Testis (tissue), 2 donors: ENCODE data around the gene TCF12.

Source experiments
- POLR2A ChIP-seq: fragments of 450-650 bp; IDR thresholded peaks from one replicate; pipeline ENCODE4 v1.6.1; 2017; ENCODE audit warnings: antibody characterized with exemption, mild to moderate bottlenecking, moderate library complexity
- TF ChIP-seq, protein P1 (sequence below), 3 experiments: fragments of 450-650 bp in 2 of 3; fragments of 200-600 bp in 1 of 3; sonication (generic) in 1 of 3; IDR thresholded peaks; one replicate each; pipeline ENCODE4 v1.5.1; 2016 to 2019; ENCODE audit warnings: antibody characterized with exemption in 3 of 3, mild to moderate bottlenecking in 2 of 3, moderate library complexity in 1 of 3

DNA sequence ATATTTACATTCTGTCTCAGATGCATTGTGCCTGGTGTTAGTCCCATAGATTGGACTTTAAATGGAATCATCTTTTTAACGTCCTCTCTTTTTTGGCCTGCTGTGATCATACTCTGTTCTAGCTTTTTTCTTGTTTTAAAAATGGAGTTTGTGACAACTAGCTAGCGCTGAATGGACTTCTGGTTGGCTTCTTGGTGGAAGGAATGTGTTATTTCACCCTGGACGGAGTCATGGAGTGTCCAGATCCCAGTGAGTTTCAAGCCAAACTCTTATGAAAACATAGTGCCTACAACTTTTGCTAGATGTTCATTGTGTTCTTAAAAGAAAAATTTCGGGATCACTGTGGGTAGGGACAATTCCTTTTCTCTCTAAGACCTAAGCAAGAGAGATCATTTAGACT is 192.6 kb downstream of the TCF12 start:
- TF ChIP-seq, protein P1, sequence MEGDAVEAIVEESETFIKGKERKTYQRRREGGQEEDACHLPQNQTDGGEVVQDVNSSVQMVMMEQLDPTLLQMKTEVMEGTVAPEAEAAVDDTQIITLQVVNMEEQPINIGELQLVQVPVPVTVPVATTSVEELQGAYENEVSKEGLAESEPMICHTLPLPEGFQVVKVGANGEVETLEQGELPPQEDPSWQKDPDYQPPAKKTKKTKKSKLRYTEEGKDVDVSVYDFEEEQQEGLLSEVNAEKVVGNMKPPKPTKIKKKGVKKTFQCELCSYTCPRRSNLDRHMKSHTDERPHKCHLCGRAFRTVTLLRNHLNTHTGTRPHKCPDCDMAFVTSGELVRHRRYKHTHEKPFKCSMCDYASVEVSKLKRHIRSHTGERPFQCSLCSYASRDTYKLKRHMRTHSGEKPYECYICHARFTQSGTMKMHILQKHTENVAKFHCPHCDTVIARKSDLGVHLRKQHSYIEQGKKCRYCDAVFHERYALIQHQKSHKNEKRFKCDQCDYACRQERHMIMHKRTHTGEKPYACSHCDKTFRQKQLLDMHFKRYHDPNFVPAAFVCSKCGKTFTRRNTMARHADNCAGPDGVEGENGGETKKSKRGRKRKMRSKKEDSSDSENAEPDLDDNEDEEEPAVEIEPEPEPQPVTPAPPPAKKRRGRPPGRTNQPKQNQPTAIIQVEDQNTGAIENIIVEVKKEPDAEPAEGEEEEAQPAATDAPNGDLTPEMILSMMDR (IDR thresholded peaks at IDR 0.05) = peak in 1 of 3 experiments; percentile 8
- TF ChIP-seq POLR2A = no peak
